NCI-H524 (cell line): ENCODE data around the gene SLC38A6.
A peak's percentile ranks its signal among the peaks of the same experiment; 100 is the strongest.
"Not testable (repeated sequence)": the region's sequence is repeated elsewhere in the genome, so short reads cannot be mapped to it uniquely, and the experiment has no call there.

Source experiments
- DNase-seq, 2 experiments: peaks; one replicate each; lab custom pipeline; 2025; lab: John Stamatoyannopoulos, UW

SLC38A6 gene

GRCh38 chr14:61063461-61063860 is 82.4 kb downstream of the SLC38A6 start:
- no peak for DNase-seq

GRCh38 chr14:61064210-61064609 is 83.2 kb downstream of the SLC38A6 start:
- DNase-seq, result peak; percentile 96 to 98

DNA sequence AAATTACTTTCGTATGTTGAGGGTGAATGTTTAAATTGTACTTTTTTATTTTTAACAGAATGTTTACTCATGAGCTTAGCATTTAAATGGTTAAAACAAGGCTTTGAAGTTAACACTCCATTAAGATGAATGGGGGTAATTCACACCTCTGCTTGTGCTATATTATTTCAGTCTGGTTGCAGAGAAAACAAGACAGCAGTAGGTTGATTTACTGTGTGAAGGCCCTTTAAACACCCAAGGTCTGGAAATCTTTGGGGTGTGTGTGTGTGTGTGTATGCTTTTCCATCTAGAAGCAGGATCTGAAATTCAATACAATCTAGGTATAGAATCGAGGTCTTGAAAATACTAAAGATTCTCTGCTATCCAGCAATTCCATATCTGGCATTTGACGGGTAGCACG is 83.8 kb downstream of the SLC38A6 start:
- peak in 1 of 2 experiments; percentile 17 for DNase-seq

DNA sequence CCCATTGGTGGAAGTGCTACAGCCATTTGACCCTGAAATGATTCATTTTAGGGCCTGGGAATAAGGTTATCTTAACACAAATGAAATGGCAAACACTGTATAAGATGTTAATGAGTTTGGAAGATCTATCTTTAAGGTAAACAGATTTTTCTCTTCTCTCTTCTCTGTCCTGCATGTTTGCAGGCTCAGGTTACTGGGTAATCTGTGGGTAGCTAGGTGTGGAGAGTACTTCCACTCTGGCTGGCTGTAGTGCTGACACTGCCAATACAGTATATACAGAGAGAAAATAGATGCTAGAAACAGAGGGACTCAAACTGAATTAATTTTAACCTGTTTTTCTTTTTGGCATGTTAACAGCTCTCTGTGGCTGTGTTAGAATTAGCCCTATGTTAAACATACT is 84.6 kb downstream of the SLC38A6 start:
- peak; percentile 16 to 69 for DNase-seq

- not testable (repeated sequence) for DNase-seq
Measured at GRCh38 chr14:61072442-61072841, 91.4 kb downstream of the SLC38A6 start.

DNA sequence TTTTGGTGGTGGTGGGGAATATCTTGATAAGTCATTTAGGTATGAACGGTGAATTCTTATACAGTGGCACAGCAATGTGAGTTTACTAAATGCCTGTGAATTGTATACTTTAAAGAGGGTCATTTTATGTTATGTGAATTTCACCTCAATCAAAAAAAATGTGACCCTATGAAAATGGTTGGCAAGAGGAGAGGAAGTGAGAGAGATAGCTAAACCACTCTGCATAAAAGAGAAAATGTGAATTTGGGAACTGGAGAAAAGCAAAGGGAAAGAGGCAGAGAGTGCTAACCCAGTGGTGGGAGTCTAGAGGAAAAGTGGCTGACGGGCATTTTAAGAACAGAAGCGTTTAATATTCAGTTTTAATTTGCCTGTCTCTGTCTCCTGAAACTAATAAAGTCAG is 93.8 kb downstream of the SLC38A6 start:
- no peak for DNase-seq

- DNase-seq, result no peak
Measured at GRCh38 chr14:61076556-61076955, 95.5 kb downstream of the SLC38A6 start.

DNA sequence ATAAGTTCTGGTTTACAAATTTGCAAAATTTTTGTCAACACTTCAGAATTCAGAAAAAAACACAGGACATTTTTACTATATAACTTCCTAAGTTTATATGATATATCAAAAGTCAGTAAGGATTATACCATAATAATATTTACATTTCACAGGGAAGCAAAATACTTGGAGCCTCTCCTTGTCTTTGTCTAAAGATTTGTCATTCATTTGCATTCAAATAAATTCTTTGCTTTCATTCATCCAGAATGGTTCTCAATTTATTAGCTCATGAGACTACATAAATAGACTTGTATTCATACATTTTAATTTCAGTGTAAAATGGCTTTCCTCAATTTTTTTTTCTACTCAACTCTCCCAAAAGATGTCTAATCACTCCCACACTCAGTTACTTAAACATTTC is 96.4 kb downstream of the SLC38A6 start:
- DNase-seq, result no peak

DNA sequence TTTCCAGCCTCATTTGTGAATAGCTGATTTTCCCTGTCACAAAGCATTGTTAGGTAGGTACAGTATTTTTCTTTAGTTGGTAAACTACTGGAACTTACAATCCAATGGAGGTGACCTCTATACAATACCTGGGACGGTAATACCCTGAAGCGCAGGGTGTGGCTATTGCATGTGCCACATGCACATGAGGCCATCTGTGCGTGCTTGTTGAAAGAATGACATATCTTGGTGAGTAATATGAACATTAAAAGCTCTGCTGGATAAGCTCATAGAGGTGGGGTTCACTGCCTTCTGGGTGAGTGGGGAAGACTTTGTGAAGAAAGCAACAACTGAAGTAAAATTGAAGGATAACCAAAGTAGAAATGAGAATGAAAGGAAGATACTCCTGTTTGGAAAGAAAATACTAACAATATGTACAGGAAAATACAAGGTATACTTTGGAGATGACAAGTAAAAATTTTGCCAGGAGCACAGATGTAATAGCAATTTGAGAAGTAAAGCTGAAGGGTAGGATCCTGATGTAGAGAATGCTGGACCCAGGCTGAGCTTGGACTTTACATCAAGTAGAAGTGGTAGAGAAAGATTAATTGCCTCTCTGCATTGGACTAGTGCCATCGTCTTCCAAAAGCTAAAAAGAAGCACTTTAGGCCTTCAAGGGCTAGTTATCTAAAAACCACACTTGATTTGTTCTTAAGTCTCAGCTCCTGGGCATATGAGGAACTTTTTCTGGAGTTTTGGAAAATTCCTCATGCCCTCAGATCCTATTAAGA is 97.1 kb downstream of the SLC38A6 start:
- DNase-seq, result peak; percentile 12 to 38

GRCh38 chr14:61080591-61081010 is 99.6 kb downstream of the SLC38A6 start:
- DNase-seq, result no peak

DNA sequence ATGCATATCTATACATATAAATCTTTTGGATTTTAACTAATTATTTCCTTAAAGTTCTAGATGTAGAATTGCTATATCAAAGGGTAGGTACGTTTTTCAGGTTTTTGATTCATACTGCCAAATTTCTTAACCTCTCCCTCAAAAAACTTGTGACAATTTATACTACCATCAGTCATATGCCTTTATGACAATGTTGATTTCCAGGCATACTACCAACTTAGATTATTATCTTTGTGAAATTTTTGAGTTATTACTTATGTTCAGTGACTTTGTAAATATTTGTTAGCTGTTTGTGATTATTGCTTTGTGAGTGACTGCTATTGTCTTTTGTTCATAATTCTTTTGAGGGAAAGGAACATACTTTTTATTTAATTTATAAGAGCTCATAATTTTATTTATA is 107.0 kb downstream of the SLC38A6 start:
- DNase-seq, result no peak

DNA sequence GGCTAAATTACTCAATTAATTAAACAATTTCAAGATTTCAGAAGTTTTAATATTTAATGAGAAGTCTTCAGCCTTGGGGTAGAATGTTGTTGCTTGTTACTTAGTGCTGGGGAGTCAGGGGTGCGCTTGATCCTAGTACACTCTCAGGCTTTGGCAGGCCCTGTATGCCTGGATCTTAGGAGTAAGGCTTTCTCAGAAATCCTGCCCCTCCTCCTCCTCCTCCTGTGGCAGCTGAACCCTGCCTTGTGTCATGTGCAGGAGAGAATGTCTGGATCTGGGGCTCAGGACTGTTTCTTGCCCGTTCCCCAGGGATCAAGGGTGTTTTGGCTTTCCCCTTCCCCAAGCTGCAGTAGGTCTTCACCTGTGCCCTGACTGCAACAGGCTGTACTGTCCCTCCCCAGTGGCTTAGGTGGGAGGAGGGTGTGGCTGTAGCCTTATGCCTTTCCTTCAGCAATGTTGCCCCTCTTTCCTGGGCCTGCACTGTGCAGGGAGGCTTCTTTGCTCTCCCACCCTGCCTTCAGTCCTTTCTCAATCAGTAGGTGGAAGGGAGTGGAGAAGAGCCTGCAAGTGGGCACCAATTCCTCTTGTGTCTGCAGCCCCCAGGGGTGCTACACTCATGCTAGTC is 108.2 kb downstream of the SLC38A6 start:
- no peak for DNase-seq

- DNase-seq, result no peak
Measured at GRCh38 chr14:61090432-61091216, 109.6 kb downstream of the SLC38A6 start.

DNA sequence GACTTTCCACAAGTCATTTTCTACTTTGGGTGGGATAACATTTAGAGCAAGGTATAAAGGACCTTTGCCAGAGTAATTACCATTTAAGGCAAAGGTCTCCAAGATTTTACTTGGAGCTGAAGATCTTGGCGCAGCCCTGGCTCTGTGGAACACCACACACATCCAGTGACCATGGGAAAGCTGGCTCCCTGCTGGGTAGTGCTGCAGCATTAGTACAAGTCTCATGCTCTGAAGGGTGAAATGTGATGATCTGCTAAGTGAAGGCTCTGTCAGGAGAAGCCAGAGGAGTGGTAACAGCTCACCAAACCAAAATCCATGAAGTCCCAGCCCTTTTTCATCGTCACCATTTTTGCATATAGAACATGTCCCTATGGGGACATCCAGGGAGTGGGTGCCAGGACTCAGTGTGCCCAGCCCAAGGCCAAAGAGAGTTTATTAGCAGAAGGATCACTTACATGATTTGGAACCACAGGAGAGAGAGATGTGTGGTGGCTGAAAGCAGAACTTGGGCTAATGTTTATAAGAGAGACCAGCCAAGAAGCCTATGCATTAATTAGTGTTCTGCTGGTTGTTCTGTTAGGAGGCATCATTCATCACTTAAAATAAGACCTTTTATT is 110.7 kb downstream of the SLC38A6 start:
- DNase-seq, result no peak

GRCh38 chr14:61098096-61098495 is 117.1 kb downstream of the SLC38A6 start:
- not testable (repeated sequence) for DNase-seq

DNA sequence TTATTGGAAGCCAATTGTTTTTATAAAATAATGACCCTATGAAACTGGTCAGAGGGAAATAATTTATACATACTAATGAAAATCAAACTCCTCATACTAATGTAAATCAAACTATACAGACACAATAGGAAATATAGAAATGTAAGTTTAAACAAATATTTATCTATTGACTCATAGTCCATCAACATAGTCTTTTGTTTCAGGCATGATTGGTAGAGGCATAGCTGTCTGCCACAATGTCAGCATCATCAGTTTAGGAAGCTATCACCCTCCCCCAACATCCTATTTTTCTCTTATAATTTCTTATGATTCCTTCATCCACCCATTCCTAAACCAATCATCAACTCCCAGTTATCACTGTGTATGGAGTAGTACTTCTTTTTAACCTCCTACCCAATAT is 117.7 kb downstream of the SLC38A6 start:
- no peak for DNase-seq

DNA sequence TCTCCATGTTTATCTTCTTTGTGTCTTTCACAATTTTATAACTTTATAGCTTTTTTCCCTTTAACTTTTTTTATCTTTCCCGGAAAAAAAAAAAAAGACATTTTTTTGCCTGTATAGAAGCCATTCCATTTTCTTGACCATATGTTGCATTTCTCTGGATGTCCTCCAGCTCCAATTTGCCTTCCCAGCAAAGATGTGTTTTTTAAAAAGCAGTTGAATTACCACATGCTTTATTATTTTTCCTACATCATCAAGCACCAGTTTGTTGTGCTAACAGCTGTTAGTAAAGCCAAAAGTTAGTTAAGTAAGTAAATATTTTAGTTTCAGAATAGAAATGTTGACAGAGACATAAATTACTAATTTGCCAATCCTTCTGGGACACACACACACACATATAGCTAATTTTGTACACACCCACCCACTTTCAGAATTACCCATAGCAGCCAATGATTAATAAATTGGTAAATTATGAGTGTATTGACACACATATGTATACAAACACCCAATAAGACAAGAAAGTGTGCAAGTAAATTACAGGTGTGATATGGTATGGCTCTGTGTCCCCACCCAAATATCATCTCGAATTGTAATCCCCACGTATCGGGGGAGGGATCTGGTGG is 118.3 kb downstream of the SLC38A6 start:
- no peak for DNase-seq

DNA sequence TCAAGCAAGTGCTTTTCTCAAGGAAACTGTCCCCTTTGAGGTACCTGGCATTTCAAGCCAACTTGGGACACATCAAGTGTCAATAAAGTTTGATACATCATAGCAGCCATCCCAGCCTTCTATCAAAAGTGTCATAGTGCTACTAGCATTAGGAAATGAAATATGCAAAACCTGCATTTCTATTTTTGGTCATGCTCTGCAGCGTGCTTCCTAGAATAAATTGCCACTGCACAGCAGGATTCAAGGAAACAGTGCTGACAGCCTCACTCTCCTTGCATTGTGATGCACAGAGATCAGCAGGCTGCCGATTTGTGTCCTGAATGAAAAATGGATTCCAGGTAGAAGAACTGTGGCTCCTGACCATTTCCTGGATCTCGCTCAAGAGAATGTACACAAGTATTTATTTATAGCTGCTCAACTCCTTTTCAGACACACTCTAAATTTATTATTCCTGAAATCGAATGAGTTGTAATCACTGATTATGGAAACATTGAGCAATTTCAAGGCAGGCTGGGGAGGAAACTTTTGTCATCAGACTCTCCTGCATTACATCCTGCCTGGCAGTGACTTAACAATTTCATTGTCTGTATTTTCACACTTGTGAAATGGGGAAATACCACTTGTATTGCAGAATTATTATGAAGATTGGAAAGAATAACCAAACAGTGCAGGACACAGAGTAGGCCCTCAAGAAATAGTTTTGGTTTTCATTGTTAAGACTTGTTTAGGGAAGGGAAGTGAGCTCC is 120.9 kb downstream of the SLC38A6 start:
- no peak for DNase-seq
